CD14-positive monocyte (primary cell): ENCODE results near the gene IER5L. TPM values are rescaled to one million over a fixed set of nuclear protein-coding genes. Genes with fewer than 3 reads are reported as not detected.
A peak's percentile ranks its signal among the peaks of the same experiment; 100 is the strongest.

ENCODE experiments used
- DNase-seq, 3 donors: peaks; one replicate each; pipeline ENCODE4 v3.0.0-alpha.2; 2011 to 2022
- H2AFZ ChIP-seq: 2 replicates; pipeline ENCODE4 v1.6.0; 2012; ENCODE audit warnings: mild to moderate bottlenecking, low read depth, low read length, inconsistent platforms; ENCODE audit not compliant: insufficient read depth, poor library complexity, severe bottlenecking
- H3K27ac ChIP-seq, 2 donors: 1 replicate in 1 of 2; 2 replicates in 1 of 2; pipeline ENCODE4 v1.5.1; 2012 to 2013; ENCODE audit warnings: low read length in 2 of 2, control low read depth in 1 of 2, inconsistent platforms in 1 of 2, low read depth in 1 of 2, mild to moderate bottlenecking in 1 of 2
- H3K27me3 ChIP-seq, 2 donors: one replicate each; pipeline versions ENCODE4 v1.6.0 to v1.6.1; 2011 to 2013; ENCODE audit warnings: low read length in 2 of 2; ENCODE audit not compliant: control insufficient read depth in 2 of 2, insufficient read depth in 2 of 2
- H3K36me3 ChIP-seq, 2 donors: replicated peaks in 1 of 2; 1 replicate in 1 of 2; 2 replicates in 1 of 2; pipeline versions ENCODE4 v1.5.1 to v1.6.1; 2012 to 2013; ENCODE audit warnings: low read length in 2 of 2, control low read depth in 1 of 2, inconsistent platforms in 1 of 2, mild to moderate bottlenecking in 1 of 2; ENCODE audit not compliant: insufficient read depth in 2 of 2, control insufficient read depth in 1 of 2
- H3K4me1 ChIP-seq, 2 donors: 1 replicate in 1 of 2; 2 replicates in 1 of 2; pipeline versions ENCODE4 v1.5.1 to v1.6.1; 2012 to 2013; ENCODE audit warnings: low read length in 2 of 2, control low read depth in 1 of 2, inconsistent platforms in 1 of 2, mild to moderate bottlenecking in 1 of 2, moderate library complexity in 1 of 2; ENCODE audit not compliant: insufficient read depth in 2 of 2, control insufficient read depth in 1 of 2
- H3K4me2 ChIP-seq: replicated peaks from 2 replicates; pipeline ENCODE3; 2012; ENCODE audit warnings: low read length, moderate library complexity, mild to moderate bottlenecking; ENCODE audit not compliant: poor library complexity, severe bottlenecking; ENCODE audit errors: extremely low read depth
- H3K4me3 ChIP-seq, 3 experiments: fragments of 200-600 bp in 1 of 3; sonication (generic) in 1 of 3; replicated peaks in 1 of 3; 1 replicate in 2 of 3; 2 replicates in 1 of 3; pipeline ENCODE4 v1.5.1; 2011 to 2013; ENCODE audit warnings: low read length in 3 of 3, mild to moderate bottlenecking in 3 of 3, control low read depth in 2 of 3, low read depth in 2 of 3, inconsistent platforms in 1 of 3, moderate library complexity in 1 of 3
- H3K79me2 ChIP-seq: 2 replicates; pipeline ENCODE4 v1.6.0; 2012; ENCODE audit warnings: mild to moderate bottlenecking, control low read depth, inconsistent platforms, low read length, moderate library complexity; ENCODE audit not compliant: insufficient read depth
- H3K9ac ChIP-seq: 2 replicates; pipeline ENCODE4 v1.6.0; 2017; ENCODE audit warnings: low read length, mild to moderate bottlenecking; ENCODE audit not compliant: insufficient read depth, poor library complexity, severe bottlenecking
- H3K9me3 ChIP-seq, 2 donors: replicated peaks in 1 of 2; 1 replicate in 1 of 2; 2 replicates in 1 of 2; pipeline versions ENCODE4 v1.5.1 to v1.6.1; 2012 to 2013; ENCODE audit warnings: low read length in 2 of 2, control low read depth in 1 of 2; ENCODE audit not compliant: control insufficient read depth in 1 of 2, insufficient read depth in 1 of 2
- H4K20me1 ChIP-seq: 2 replicates; pipeline ENCODE4 v1.6.0; 2012; ENCODE audit warnings: mild to moderate bottlenecking, low read length, control low read depth, moderate library complexity; ENCODE audit not compliant: insufficient read depth
- H3K27ac Mint-ChIP-seq, 7 donors: one replicate each; pipeline ENCODE4 v1.8.0; 2020; ENCODE audit warnings: mild to moderate bottlenecking in 7 of 7, mixed read lengths in 7 of 7, moderate library complexity in 6 of 7, inconsistent platforms in 2 of 7
- H3K27me3 Mint-ChIP-seq, 3 donors: one replicate each; pipeline ENCODE4 v1.8.0; 2021 to 2022; ENCODE audit warnings: low read depth in 3 of 3, mild to moderate bottlenecking in 3 of 3, mixed read lengths in 3 of 3, moderate library complexity in 3 of 3, inconsistent platforms in 1 of 3
- H3K36me3 Mint-ChIP-seq, 2 donors: one replicate each; pipeline ENCODE4 v1.8.0; 2020; ENCODE audit warnings: mixed read lengths in 2 of 2, inconsistent platforms in 1 of 2, mild to moderate bottlenecking in 1 of 2
- H3K4me1 Mint-ChIP-seq: one replicate; pipeline ENCODE4 v1.8.0; 2020; ENCODE audit warnings: mild to moderate bottlenecking, mixed read lengths
- H3K4me3 Mint-ChIP-seq, 2 donors: one replicate each; pipeline ENCODE4 v1.8.0; 2020; ENCODE audit warnings: mild to moderate bottlenecking in 2 of 2, mixed read lengths in 2 of 2, moderate library complexity in 1 of 2
- H3K9me3 Mint-ChIP-seq, 7 donors: one replicate each; pipeline ENCODE4 v1.8.0; 2020 to 2022; ENCODE audit warnings: mixed read lengths in 7 of 7, mild to moderate bottlenecking in 6 of 7, moderate library complexity in 6 of 7, inconsistent platforms in 2 of 7
- WGBS: methylation state at CpG from one replicate; pipeline ENCODE4 v1.1.5; 2013; ENCODE audit warnings: missing lambda C conversion rate; ENCODE audit not compliant: insufficient coverage; 5-methylcytosine and 5-hydroxymethylcytosine counted together
- intact Hi-C, 2 donors: fragments of 100-400 bp; cut with micrococcal nuclease; formaldehyde crosslinking; loops; one replicate each; pipeline versions ENCODE4 v1.15.0 to v1.15.1; 2023
- polyA plus RNA-seq, 3 donors: library from polyadenylated mRNA; depleted of rRNA in 1 of 3; unstranded in 2 of 3; stranded (reverse) in 1 of 3; fragments of 300-500 nt in 2 of 3; fragments of >200 nt in 1 of 3; fragmentation: Illumina TruSeq in 2 of 3; gene quantifications; 1 replicate in 2 of 3; 2 replicates in 1 of 3; pipeline ENCODE4 v1.2.3, GENCODE V29; 2012 to 2021
- TF ChIP-seq, protein P1 (sequence below): fragments of 200-600 bp; IDR thresholded peaks from one replicate; pipeline ENCODE4 v1.8.0; 2022; ENCODE audit warnings: antibody characterized with exemption, mild to moderate bottlenecking

IER5L gene
- polyA plus RNA-seq, 3 donors, result 0.36 to 15.5 (median 0.79) TPM

- Histone ChIP-seq H3K4me3 (no peak overlapping the region), H3K9me3 (no peaks in the 10 kb centered on the region), H3K4me1 (peaks cover 27 to 46% of the 10 kb centered on the region in 2 donors), H4K20me1 (no peaks in the 10 kb centered on the region), H3K36me3 (no peaks in the 10 kb centered on the region), H2AFZ (no peak overlapping the region), H3K79me2 (no peaks in the 10 kb centered on the region), H3K27me3 (no peaks in the 10 kb centered on the region), H3K9ac (no peak overlapping the region), H3K4me2 (no peak overlapping the region), H3K27ac (no peak overlapping the region)
- TF ChIP-seq, protein P1, sequence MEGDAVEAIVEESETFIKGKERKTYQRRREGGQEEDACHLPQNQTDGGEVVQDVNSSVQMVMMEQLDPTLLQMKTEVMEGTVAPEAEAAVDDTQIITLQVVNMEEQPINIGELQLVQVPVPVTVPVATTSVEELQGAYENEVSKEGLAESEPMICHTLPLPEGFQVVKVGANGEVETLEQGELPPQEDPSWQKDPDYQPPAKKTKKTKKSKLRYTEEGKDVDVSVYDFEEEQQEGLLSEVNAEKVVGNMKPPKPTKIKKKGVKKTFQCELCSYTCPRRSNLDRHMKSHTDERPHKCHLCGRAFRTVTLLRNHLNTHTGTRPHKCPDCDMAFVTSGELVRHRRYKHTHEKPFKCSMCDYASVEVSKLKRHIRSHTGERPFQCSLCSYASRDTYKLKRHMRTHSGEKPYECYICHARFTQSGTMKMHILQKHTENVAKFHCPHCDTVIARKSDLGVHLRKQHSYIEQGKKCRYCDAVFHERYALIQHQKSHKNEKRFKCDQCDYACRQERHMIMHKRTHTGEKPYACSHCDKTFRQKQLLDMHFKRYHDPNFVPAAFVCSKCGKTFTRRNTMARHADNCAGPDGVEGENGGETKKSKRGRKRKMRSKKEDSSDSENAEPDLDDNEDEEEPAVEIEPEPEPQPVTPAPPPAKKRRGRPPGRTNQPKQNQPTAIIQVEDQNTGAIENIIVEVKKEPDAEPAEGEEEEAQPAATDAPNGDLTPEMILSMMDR, result no peak
- Mint-ChIP-seq H3K9me3 (peaks cover 0 to 4% (median 0%) of the 10 kb centered on the region in 7 donors), H3K27ac (peak overlapping the region in 1 of 7 donors; percentile 26), H3K4me1 (peaks cover 37% of the 10 kb centered on the region), H3K36me3 (peaks cover 0 to 3% of the 10 kb centered on the region in 2 donors), H3K4me3 (no peak overlapping the region), H3K27me3 (no peaks in the 10 kb centered on the region)
- intact Hi-C loops, result loop anchor here in 1 of 2 donors (10.0 kb wide), 1 partner anchor 134 kb away; no protein-coding TSS in a partner anchor
- WGBS, result 90% methylated on average over 3 of the region's 10 CpGs
- DNase-seq, result no peak
Observed at GRCh38 chr9:129160712-129161533, 17.1 kb downstream of the IER5L start.

DNA sequence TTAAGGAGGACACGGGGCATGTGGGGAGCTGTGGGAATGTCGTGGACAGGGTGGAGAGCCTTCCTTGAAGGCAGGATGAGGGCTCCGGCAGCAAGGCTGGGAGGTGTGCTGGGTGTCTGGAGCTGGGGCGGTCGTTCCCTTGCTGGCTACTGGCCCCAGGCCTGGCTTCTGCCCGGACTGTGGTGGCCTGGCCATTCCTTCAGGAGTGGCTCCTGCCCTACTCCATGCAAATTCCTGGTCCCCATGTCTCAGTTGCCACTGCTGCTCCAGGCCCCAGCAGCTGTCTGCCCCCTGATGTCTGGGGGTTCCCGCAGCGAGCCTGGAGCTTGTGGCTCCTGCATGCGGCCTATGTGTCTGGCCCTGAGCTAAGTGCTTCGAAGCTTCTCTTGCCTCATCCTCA, 21.9 kb downstream of the IER5L start:
- H3K27ac Mint-ChIP-seq, result no peak overlapping the region
- no peak overlapping the region for H3K4me3 Mint-ChIP-seq

More for the DNA sequence above, 21.9 kb downstream of the IER5L start:
- H3K36me3 Mint-ChIP-seq, result peaks cover 25 to 26% of the 10 kb centered on the region in 2 donors
- H2AFZ ChIP-seq, result no peak overlapping the region
- H3K9me3 Mint-ChIP-seq, result peaks cover 0 to 3% (median 0%) of the 10 kb centered on the region in 7 donors
- TF ChIP-seq, protein P1, result no peak
- peaks cover 11 to 27% of the 10 kb centered on the region in 2 donors for H3K36me3 ChIP-seq
- intact Hi-C loops, result no loop called here
- WGBS, result 93% methylated on average over 6 of the region's 10 CpGs
- H3K4me1 ChIP-seq, result peaks cover 5 to 11% of the 10 kb centered on the region in 2 donors
- H3K4me2 ChIP-seq, result no peak overlapping the region
- no peak overlapping the region for H3K27ac ChIP-seq
- H3K4me1 Mint-ChIP-seq, result peaks cover 8% of the 10 kb centered on the region
- H4K20me1 ChIP-seq, result no peaks in the 10 kb centered on the region
- H3K27me3 Mint-ChIP-seq, result peaks cover 0 to 4% (median 0%) of the 10 kb centered on the region in 3 donors
- H3K4me3 ChIP-seq, result no peak overlapping the region
- no peaks in the 10 kb centered on the region for H3K9me3 ChIP-seq
- no peaks in the 10 kb centered on the region for H3K79me2 ChIP-seq
- no peak for DNase-seq
- H3K27me3 ChIP-seq, result no peaks in the 10 kb centered on the region
- H3K9ac ChIP-seq, result no peak overlapping the region
